GM19238 (cell line): Measurements from ENCODE around the gene LRMDA.

Experiments used
- DNase-seq: peaks from one replicate; pipeline ENCODE4 v3.0.0; 2011; ENCODE audit warnings: low spot score; ENCODE audit not compliant: insufficient read length

LRMDA gene

DNA sequence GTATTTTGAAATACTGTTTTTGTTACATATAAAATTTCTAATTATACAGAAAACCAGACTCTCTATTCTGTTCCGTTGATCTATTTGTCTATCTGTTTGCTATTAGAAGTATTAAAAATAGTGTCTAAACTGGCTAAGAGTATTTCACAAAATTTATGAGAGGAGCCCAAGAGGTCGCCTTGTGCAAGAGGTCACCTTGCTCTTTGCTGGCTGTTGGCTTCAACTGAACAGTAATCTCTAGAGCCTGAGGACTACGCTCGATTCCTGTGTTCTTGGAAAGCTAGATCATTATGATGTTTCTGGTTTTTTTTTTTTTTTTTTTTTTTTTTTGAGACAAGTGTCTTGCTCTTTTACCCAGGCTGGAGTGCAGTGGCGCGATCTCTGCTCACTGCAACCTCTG, 428.6 kb downstream of the LRMDA start:
- no peak for DNase-seq

DNA sequence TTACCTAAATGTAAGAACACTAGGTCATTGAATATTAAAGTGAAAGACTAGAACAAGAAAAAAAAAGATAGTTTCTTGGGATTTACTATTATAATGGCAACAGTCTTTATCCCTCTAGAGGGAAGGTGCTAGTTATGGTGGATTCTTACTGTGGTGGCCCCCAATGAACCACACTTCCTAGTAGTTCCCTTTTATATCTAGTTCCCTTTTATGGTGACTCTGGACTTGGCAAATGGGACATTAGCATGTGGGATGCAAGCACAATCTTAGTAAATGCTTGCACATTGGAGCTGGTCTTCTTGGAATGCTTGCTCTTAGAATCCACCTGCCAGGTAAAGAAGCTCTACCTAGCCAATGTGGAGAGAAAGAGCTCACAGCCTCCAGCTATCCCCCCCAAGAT, 430.2 kb downstream of the LRMDA start:
- no peak for DNase-seq

DNA sequence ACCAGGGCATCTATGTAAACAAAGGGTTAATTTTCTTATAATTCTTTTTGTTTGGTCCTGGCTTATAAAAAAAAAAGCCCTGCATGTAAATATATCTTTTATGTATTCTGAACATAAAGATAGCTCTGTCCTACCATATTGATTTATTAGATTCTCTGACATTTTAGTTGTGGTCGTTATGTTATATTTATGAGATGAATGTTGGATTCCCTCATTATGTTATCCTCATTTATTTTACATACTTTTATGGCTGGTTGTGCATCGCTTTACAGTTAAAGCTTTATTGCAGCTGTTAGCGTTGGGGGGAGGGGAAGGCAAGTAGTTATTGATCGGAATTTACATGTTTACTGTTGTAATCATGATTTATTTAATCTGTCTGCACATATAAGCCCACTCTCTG, 431.5 kb downstream of the LRMDA start:
- no peak for DNase-seq

DNA sequence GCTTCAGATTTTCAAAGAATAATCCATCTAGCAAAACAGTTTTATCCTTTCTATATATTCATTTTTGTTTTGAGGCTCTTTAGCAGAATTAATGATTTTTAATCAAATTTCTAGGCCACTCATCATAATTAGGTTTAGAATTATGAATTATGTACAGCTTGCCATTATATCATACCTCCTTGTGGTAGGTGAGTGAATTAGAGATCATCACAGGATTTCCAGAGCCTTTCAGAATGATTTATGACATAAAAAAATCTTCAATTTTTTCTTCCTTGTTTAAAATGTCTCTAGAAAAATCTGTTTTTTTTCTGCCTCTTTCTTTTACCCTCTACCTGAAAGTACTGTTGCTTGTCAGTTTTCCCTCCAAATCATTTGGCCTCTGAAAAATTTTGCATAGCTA, 433.3 kb downstream of the LRMDA start:
- no peak for DNase-seq

DNA sequence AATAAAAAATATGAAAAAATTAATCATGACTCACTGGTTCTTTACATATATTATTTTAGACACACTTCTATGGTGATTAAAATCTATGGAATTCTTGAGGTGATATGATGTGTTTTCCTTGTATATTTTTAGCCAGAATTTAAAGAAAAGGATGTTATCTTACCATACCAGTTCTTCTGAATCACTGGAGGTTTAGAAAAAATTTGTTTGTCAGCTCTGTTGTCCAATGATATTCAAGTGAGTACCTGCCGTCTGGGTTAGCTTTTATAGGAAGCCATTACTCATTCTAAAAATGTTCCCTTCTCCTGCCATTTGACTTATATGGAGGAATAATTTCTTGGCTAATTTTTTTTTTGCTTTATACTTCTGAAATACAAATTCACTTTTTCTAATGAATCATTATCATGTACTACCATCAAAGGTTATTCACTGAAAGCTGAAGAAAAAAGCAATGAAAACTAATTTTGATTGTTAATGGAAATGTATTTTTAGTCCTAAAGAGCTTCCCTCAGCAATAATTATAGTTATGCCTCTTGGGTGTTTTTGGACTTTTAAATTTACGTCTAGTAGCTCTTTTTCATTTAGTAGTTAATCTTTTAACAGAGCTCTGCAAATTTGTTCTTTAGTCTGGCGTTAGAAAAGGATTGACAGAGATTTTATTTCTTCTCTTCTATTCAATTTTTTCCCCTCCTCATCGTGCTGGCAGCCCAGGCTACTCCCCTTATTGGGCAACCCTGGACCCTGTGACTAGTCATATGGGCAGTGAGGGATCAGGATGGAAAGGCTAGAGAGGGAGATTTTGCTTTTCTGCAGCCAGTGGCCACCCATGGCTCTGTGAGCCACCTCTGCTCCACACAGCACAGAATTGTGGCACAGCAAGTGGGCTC, 434.2 kb downstream of the LRMDA start:
- no peak for DNase-seq

DNA sequence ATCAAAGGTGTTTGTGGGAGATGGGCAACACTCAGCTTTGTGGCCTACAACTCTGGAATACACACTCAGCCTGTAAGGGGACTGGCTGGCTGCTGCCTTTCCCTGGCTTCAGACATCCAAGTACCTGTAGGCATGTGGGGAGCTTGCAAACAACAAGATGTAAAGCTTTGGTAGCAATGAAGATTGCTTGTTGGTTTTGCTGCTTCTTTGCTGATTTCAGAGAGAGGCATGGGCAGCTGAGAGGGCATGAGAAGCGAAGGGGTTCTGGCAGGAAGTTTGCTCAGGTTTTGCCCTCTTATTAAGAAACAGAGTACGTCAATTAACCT, 434.8 kb downstream of the LRMDA start:
- no peak for DNase-seq

DNA sequence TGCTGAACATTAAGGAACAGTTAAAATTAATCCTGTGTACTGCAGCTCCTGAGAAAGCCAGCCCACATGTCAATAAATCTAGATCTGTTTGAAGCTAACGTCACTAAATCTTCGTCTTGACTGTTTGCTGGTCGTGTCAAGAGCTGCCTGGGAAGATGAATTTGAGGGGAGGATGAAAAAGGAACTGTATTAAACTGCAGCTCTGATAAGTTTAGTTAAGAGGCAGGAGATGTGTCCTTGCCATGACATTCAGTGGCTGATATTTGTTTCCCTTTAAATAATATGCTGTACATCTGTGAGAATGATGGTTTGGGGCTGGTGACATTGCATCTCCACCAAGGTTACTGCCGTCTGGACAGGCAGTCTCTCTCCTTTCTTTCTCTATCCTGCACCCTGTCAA, 435.3 kb downstream of the LRMDA start:
- DNase-seq = no peak

DNA sequence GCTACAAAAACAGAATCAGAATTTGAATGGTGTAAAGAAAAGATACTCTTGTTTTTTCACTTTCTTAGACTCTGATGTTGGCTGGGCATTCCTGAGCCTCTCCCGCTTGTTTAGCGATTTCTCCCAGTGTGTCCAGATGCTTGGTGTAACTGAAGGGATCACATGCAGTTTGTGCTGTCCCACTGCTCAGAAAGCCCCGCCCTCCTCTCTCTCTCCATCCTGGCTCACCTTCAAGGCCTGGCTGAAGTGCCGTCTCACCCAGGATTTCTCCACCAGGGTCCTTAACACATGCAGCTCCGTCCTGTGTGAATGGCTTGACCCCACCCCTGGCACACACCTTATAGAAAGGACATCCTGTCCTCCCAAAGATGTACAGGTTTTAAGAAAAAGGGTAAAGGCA, 437.1 kb downstream of the LRMDA start:
- no peak for DNase-seq

DNA sequence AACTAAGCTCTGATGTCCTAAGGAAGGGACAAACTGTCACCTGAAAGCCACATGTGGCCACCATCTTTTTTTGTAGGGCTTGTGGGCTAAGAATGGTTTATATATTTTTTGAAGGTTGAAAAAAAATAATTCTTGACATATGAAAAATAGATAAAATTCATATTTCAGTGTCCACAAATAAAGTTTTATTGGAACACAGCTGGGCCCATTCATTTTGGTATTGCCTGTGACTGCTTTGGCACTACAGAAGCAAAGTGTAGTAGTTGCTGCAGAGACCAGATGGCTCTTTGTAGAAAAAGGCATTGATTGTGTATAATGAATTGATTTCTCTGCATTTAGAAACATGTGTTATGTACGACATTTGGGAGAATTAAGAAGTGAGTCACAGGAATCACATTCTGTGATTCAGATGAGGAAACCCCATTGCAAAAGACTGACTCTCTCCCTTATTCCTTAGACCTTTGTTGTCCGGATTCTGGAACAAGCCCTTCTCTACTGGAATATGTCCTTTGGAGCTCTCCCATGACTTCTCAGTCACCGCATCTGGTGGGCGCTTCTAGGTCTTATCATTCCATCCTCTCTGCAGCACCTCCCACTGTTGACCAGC, 438.7 kb downstream of the LRMDA start:
- no peak for DNase-seq

DNA sequence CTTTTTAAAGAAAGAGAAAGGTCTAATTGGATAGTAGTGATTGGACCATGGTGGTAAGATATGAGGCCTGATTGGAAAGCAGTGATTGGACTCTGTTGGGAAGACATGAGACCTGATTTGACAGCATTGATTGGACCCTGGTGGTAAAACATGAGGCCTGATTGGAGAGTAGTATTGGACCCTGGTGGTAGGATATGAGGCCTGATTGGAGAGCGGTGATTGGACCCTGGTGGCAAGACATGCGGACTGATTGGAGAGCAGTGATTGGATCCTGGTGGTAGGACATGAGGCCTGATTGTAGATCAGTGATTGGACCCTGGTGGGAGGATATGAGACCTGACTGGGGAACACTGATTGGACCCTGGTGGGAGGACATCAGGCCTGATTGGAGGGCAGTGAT, 444.3 kb downstream of the LRMDA start:
- no peak for DNase-seq

DNA sequence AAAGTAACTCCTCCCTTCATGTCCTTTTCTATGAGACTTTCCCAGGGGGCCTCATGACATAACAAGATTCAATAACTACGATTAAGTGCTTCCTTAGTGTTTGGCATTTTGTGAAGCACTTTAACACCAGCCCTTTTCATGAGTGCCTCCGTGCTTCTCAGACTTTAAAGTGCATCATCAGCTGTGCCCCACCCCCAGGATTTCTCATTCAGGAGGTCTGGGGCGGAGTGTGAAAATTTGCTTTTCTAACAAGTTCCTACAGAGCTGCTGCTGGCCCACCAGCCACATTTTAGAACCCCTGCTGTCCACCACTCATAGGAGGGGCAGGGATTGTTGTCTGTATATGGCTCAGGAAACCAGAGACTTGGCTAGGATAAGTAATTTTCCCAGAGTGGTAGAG, 445.3 kb downstream of the LRMDA start:
- no peak for DNase-seq

DNA sequence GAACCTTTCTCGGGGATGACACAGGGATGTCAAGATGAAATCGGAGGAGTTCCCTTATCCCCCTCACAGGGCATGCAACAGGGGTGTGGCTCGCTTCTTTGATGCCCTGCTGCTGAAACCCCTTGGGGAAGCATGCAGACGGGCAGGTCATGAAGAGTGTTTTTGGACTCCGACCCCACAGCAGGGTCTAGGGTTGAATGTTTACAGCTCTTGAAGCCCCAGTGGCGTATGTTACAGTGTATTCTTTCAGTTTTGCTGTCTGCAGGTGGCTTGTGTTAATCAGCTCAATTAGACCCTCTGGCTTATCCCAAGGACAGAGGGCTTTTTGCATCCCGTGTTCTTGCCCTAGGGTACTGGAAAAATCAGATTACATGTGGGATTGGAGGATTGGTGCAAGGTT, 446.5 kb downstream of the LRMDA start:
- no peak for DNase-seq

DNA sequence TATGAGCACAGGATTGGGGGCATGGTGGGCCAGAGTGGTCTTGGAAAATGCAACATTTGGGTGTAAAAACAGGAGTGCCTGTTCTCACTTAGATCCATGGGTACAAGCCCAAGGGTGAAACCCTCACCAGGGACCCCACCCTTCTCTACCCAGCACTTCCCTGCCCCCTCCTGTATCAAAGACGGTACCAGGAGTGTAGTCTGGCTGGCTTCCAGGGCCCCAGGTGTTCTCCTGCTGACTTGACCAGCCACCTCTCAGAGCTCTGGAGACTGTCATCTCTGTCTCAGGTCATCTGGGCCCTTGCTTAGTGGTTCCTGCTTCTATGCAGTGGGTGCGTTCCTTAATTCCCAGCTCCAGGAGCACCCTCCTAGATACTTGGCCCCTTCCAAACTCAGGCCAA, 447.2 kb downstream of the LRMDA start:
- no peak for DNase-seq

DNA sequence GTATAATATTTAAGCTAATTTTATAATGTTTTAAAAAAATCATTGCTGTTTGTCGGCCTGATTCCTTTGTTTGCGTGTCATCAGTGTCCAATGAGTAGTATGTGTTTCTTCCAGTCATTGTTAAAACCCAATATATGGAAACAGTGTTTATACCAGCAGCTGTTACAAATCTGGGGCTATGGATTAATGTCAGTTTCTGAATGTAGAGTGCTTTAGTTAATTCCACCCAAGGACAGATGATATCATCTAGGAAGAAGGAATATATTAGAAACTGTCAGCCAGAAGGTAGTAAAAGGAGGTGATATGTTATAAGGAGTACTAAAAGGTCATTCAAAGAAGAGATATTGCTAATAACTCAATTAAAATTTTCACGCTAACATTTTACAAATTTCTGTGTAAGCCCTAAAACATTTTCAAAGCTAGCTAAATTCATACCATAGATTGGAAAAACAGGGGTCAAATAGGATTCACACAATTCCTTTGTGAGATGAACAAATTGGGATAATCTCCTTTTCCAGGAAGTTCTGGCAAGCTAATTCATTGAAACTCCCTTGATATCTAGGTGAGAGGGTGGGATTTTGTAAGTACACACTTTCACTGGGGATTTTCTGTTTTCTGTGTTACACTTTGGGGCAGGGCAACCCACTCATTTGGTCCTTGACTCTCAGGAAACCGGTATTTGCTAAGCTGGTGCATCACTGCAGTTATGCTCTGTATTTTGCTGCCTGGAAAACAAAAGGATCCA, 448.8 kb downstream of the LRMDA start:
- no peak for DNase-seq

DNA sequence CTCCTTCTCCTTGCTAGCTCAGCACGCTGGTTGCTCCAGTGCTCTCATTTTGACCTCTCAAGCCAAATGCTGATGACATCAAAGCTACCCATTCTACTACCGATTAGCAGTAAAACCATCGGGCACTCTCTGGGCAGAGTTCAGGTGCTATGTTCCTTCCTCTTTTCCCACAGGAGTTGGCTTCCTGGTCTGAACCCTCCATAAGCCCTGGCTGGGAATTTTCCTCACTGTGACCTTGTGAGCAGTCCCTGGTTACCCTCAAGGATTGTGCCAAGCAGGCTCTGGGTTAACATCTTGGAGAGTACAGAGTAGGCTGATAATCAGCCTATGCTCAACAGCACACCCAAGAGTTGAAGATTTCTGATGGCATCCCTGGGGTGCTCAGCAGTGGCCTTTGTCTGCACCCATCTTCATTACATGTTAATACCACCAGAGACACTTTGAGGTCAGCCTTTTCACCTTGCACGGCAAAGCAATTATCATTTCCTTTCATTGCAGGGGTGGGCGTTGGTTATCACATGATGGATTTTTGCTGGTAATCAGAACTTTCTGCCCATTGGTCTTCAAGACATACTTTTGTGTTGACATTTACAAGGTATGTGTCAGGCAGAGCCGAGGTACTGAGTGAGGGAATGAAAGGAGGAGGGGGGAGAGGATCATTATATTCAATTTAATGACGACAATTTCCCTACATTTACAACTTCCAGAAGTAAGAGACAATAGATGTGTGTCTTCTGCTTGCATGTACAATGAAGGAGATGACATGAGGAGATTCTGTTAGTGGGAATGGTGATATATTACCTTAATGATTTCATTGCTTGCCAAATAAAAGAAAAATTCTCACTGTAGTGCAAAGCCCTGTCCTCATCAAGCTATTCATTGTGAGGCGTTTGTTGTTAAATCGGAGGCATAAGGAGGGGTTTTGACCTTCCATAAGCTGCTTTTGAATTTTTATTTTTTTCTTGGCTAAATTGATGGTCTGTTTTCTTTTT, 452.0 kb downstream of the LRMDA start:
- no peak for DNase-seq

DNA sequence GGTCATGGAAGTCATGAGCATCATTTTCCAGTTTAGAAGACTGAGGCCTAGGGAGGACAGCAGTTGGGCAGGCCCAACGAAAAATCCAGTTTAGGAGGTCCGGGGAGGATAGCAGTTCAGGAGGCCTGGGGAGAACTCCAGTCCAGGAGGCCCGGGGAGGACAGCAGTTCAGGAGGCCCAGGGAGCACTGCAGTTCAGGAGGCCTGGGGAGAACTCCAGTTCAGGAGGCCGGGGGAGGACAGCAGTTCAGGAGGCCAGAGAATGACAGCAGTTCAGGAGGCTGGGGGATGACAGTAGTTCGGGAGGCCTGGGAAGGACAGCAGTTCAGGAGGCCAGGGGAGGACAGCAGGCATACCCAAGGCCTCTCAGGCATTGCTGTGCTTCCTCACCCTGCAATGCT, 453.4 kb downstream of the LRMDA start:
- DNase-seq = no peak

DNA sequence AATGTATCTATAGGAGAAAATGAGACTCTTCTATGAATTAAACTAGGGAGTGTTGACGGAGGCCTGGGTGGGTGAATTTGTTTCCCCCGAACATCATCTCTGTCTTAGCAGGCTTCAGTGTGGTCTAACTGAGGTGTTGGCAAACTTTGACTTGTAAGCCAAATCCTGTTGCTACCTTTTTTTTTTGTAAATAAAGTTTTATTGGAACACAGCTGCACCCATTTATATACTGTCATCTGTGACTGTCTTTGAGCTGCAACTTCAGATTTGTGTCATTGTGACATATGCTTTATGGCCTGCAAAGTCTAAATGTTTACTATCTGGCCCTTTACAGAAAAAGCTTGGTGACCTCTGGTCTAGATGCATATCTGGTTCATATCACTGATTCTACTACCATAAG, 455.9 kb downstream of the LRMDA start:
- DNase-seq = no peak

DNA sequence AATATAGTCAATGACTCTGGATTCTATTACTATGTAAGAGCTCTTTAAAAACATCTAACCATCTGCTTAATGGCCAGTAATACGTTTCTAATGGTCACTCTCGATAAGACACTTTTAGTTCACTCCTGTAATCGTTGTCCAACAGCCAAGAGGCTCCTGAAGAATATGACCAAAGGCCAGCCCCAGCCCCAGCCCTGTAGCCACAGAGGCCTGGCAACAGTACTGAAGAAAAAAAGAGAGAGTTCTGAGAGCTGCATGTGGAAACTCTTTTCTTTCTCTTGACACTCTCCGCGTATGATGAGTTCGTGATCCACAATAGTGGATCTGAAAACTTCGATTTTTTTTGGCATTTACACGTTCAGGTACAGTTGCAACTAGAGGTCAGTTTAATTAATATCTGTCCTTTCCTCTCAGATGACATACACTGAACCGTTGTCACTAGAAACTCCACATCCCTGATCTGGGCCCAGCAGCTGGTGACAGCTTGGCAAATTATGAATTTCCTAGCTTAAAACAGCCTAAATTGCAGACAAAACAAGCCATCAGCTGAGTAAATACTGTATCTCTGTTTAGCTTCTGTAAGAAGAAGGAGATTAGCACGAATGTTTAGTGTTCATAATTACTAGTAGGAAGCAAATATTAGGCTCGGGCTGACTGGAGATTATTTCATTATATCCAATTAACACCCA, 456.7 kb downstream of the LRMDA start:
- no peak for DNase-seq

DNA sequence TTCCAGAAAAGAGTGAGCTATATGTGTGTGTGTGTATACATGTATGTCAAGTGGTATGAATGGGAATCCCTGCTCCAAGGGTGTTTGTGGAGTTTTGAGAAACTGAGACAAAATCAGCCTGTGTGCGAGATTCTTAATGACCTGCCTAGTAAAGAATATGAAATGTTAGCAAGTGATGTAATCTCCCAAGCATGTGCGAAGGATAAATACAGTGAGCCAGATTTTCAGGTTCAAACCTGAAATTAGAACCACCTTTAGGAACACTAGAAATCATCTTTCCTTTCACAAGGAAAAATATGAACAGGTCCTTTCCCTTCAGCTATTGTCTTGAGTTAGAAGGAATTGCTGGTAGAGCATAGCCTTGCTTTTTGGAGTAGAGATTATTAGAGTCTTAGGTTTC, 457.6 kb downstream of the LRMDA start:
- DNase-seq = no peak

DNA sequence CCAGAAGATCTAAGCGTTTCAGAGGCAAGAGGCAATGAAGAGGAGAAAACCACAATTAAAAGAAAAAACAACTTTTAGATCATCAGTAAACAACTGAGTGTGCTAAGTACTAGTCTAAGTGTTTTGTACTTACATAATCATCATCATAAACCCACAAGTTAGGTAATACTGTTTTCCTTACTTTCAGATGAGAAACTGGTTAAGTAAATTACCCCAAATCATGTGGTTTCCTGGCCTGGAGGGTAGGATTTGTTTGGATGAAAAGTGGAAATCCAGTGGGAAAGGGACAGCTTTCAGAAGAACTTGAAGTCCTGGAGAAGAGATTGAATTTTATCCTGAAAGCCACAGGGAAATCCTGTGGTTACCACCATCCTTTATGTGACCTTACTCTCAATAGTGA, 463.3 kb downstream of the LRMDA start:
- DNase-seq = no peak

DNA sequence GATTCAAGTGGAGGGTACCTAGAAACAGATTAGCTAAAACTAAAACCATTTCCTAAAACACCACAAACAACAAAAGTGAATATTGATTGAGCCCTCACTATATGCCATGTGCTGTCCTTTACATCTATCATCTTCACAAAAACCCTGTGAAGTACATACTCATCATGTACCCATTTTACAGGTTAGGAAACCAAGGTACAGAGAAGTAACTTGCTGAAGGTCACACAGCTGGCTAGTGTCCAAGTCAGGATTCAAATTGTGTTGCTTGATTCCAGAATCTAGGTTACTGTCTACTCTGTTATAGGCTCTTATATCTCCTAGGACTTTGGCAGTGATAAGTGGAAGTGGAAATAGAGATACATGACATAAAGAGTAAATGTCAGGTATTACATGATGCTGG, 463.8 kb downstream of the LRMDA start:
- DNase-seq = no peak
